ENCODE results near the gene LIN28A.

Gene LIN28A

GRCh38 chr1:26432793-26433192 lies 22.2 kb downstream of the LIN28A start:
- peak overlapping the region; percentile 93 for H3K4me3 ChIP-seq (ENCODE audit: low read depth, low read length)

GRCh38 chr1:26434161-26434752 lies 23.6 kb downstream of the LIN28A start:
- H3K4me3 ChIP-seq (ENCODE audit: low read depth, low read length) = no peak overlapping the region

GRCh38 chr1:26438041-26438440 lies 27.4 kb downstream of the LIN28A start:
- H3K4me3 ChIP-seq (ENCODE audit: low read depth, low read length) = no peak overlapping the region

- H3K4me3 ChIP-seq (ENCODE audit: low read depth, low read length) = no peak overlapping the region
Measured at GRCh38 chr1:26440259-26440658, 29.6 kb downstream of the LIN28A start.

GRCh38 chr1:26449868-26450267 lies 39.3 kb downstream of the LIN28A start:
- no peak overlapping the region for H3K4me3 ChIP-seq (ENCODE audit: low read depth, low read length)

- no peak overlapping the region for H3K4me3 ChIP-seq (ENCODE audit: low read depth, low read length)
Measured at GRCh38 chr1:26450908-26451307, 40.3 kb downstream of the LIN28A start.

- H3K4me3 ChIP-seq (ENCODE audit: low read depth, low read length) = no peak overlapping the region
Measured at GRCh38 chr1:26452459-26453183, 42.0 kb downstream of the LIN28A start.

GRCh38 chr1:26459148-26459547 lies 48.5 kb downstream of the LIN28A start:
- no peak overlapping the region for H3K4me3 ChIP-seq (ENCODE audit: low read depth, low read length)

- no peak overlapping the region for H3K4me3 ChIP-seq (ENCODE audit: low read depth, low read length)
Measured at GRCh38 chr1:26459573-26460031, 49.0 kb downstream of the LIN28A start.

- no peak overlapping the region for H3K4me3 ChIP-seq (ENCODE audit: low read depth, low read length)
Measured at GRCh38 chr1:26468911-26469310, 58.3 kb downstream of the LIN28A start.

GRCh38 chr1:26469558-26469957 lies 58.9 kb downstream of the LIN28A start:
- no peak overlapping the region for H3K4me3 ChIP-seq (ENCODE audit: low read depth, low read length)

- peak overlapping the region; percentile 60 for H3K4me3 ChIP-seq (ENCODE audit: low read depth, low read length)
Measured at GRCh38 chr1:26470878-26471497, 60.4 kb downstream of the LIN28A start.

- peak overlapping the region; percentile 60 for H3K4me3 ChIP-seq (ENCODE audit: low read depth, low read length)
Measured at GRCh38 chr1:26471498-26472319, 61.1 kb downstream of the LIN28A start.

- H3K4me3 ChIP-seq (ENCODE audit: low read depth, low read length) = peak within 1 kb of the TSS; percentile 75
Measured at GRCh38 chr1:26472320-26472900, 61.8 kb downstream of the LIN28A start, which contains the start of gene HMGN2. TSS of gene HMGN2 (plus strand) at chr1:26472440. CDS start at chr1:26472613, 173 bp downstream.

- H3K4me3 ChIP-seq (ENCODE audit: low read depth, low read length) = peak overlapping the region; percentile 75
Measured at GRCh38 chr1:26472901-26473845, 62.6 kb downstream of the LIN28A start.

- no peak overlapping the region for H3K4me3 ChIP-seq (ENCODE audit: low read depth, low read length)
Measured at GRCh38 chr1:26474818-26475217, 64.2 kb downstream of the LIN28A start.

GRCh38 chr1:26475989-26476388 lies 65.4 kb downstream of the LIN28A start:
- H3K4me3 ChIP-seq (ENCODE audit: low read depth, low read length) = no peak overlapping the region

- H3K4me3 ChIP-seq (ENCODE audit: low read depth, low read length) = no peak overlapping the region
Measured at GRCh38 chr1:26476958-26477357, 66.3 kb downstream of the LIN28A start.

GRCh38 chr1:26477446-26478152 lies 67.0 kb downstream of the LIN28A start:
- no peak overlapping the region for H3K4me3 ChIP-seq (ENCODE audit: low read depth, low read length)
